Effector CD8-positive, alpha-beta T cell (primary cell): Measurements from ENCODE around the gene FRMD7.
"Not testable (repeated sequence)": the region's sequence is repeated elsewhere in the genome, so short reads cannot be mapped to it uniquely, and the experiment has no call there.

Experiments
- DNase-seq: peaks from one replicate; lab custom pipeline; 2025; lab: John Stamatoyannopoulos, UW
- total RNA-seq, 4 experiments: gene quantifications; one replicate each; lab custom pipeline; 2026; lab: John Stamatoyannopoulos, UW

Gene FRMD7
- 0 reads per million in 4 experiments for total RNA-seq

- no peak for DNase-seq
Observed at GRCh38 chrX:132127743-132128142, at the start of gene FRMD7. Gene FRMD7 (minus strand): TSS chrX:132128020. CDS start chrX:132127844, 176 bp downstream.

GRCh38 chrX:132173647-132174046, 45.8 kb upstream of the FRMD7 start:
- DNase-seq: no peak

GRCh38 chrX:132171881-132172280, 44.1 kb upstream of the FRMD7 start:
- DNase-seq: no peak

GRCh38 chrX:132171478-132171877, 43.7 kb upstream of the FRMD7 start:
- DNase-seq: no peak

- no peak for DNase-seq
Observed at GRCh38 chrX:132169554-132169953, 41.7 kb upstream of the FRMD7 start.

- no peak for DNase-seq
Observed at GRCh38 chrX:132165651-132166050, 37.8 kb upstream of the FRMD7 start.

GRCh38 chrX:132165005-132165404, 37.2 kb upstream of the FRMD7 start:
- DNase-seq: no peak

- not testable (repeated sequence) for DNase-seq
Observed at GRCh38 chrX:132163094-132163493, 35.3 kb upstream of the FRMD7 start.

- DNase-seq: no peak
Observed at GRCh38 chrX:132153166-132153565, 25.3 kb upstream of the FRMD7 start.

GRCh38 chrX:132146456-132146855, 18.6 kb upstream of the FRMD7 start:
- no peak for DNase-seq

GRCh38 chrX:132144061-132144460, 16.2 kb upstream of the FRMD7 start:
- no peak for DNase-seq

GRCh38 chrX:132125906-132126305, 1.9 kb downstream of the FRMD7 start:
- DNase-seq: no peak

GRCh38 chrX:132120913-132121312, 6.9 kb downstream of the FRMD7 start:
- no peak for DNase-seq

- no peak for DNase-seq
Observed at GRCh38 chrX:132119821-132120515, 7.9 kb downstream of the FRMD7 start.

GRCh38 chrX:132119283-132119682, 8.5 kb downstream of the FRMD7 start:
- DNase-seq: no peak

GRCh38 chrX:132118358-132118757, 9.5 kb downstream of the FRMD7 start:
- DNase-seq: no peak

GRCh38 chrX:132115792-132116191, 12.0 kb downstream of the FRMD7 start:
- no peak for DNase-seq

GRCh38 chrX:132114607-132115006, 13.2 kb downstream of the FRMD7 start:
- DNase-seq: no peak

- DNase-seq: no peak
Observed at GRCh38 chrX:132107291-132107690, 20.5 kb downstream of the FRMD7 start.

GRCh38 chrX:132101799-132102198, 26.0 kb downstream of the FRMD7 start:
- DNase-seq: no peak

- DNase-seq: no peak
Observed at GRCh38 chrX:132101206-132101605, 26.6 kb downstream of the FRMD7 start.

- DNase-seq: not testable (repeated sequence)
Observed at GRCh38 chrX:132098704-132099103, 29.1 kb downstream of the FRMD7 start.

- no peak for DNase-seq
Observed at GRCh38 chrX:132094164-132094563, 33.7 kb downstream of the FRMD7 start.

- no peak for DNase-seq
Observed at GRCh38 chrX:132093239-132093860, 34.5 kb downstream of the FRMD7 start.
